ENCODE data around the gene PROX2. TPM values are rescaled to one million over a fixed set of nuclear protein-coding genes. Genes with fewer than 3 reads are reported as not detected.

The PROX2 gene
- total RNA-seq, 1 donor from 2014 or later, result not detected

DNA sequence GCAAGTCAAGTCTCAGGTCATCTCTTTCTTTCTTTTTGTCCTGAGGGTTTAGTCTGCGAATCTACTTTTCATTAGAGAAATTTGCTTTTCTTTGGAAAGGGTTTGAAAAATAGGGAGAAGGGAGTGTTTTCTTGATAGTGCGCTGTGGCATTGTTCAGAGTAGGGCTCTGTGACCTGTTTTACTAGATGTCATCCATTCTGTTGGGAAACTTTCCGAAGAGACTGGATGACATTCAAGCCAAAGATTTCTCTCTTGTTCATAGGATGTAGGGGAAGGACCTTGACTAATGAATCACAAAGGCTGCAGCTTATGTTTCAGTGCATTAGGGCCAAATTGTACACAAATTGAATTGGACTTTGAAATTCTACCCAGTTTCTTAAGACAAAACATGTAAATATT lies 20.5 kb upstream of the PROX2 start:
- Histone ChIP-seq H3K36me3 (peaks cover 92 to 100% of the 10 kb centered on the region in 2 donors), H3K4me3 (no peak overlapping the region), H3K27ac (no peak overlapping the region), H3K4me1 (no peaks in the 10 kb centered on the region), H3K9me3 (no peaks in the 10 kb centered on the region), H3K27me3 (no peaks in the 10 kb centered on the region)
- intact Hi-C loops (cut with DNase I), result no loop called here
- no peak for TF ChIP-seq CTCF (IDR thresholded peaks at IDR 0.05)
- no peak for DNase-seq (ENCODE audit: low spot score in 2 of 2)

GRCh38 chr14:74893614-74894091 lies 17.7 kb upstream of the PROX2 start:
- TF ChIP-seq CTCF (IDR thresholded peaks at IDR 0.05), result no peak
- H3K36me3 ChIP-seq, result peaks cover 79 to 94% of the 10 kb centered on the region in 2 donors
- H3K9me3 ChIP-seq, result no peaks in the 10 kb centered on the region
- no peak for DNase-seq (ENCODE audit: low spot score in 2 of 2)
- no peaks in the 10 kb centered on the region for H3K27me3 ChIP-seq
- no peak overlapping the region for H3K27ac ChIP-seq
- H3K4me1 ChIP-seq, result no peaks in the 10 kb centered on the region
- intact Hi-C loops (cut with DNase I), result no loop called here
- H3K4me3 ChIP-seq, result no peak overlapping the region

- no peak overlapping the region for H3K27ac ChIP-seq
- H3K4me3 ChIP-seq, result no peak overlapping the region
- DNase-seq (ENCODE audit: low spot score in 2 of 2), result peak in 1 of 2 donors; percentile 11
- H3K27me3 ChIP-seq, result no peaks in the 10 kb centered on the region
- H3K4me1 ChIP-seq, result peaks cover 0 to 2% of the 10 kb centered on the region in 2 donors
- intact Hi-C loops (cut with DNase I), result no loop called here
- no peaks in the 10 kb centered on the region for H3K9me3 ChIP-seq
- peaks cover 71 to 84% of the 10 kb centered on the region in 2 donors for H3K36me3 ChIP-seq
- TF ChIP-seq CTCF (IDR thresholded peaks at IDR 0.05), result no peak
Measured at GRCh38 chr14:74892745-74893144, 16.8 kb upstream of the PROX2 start.

DNA sequence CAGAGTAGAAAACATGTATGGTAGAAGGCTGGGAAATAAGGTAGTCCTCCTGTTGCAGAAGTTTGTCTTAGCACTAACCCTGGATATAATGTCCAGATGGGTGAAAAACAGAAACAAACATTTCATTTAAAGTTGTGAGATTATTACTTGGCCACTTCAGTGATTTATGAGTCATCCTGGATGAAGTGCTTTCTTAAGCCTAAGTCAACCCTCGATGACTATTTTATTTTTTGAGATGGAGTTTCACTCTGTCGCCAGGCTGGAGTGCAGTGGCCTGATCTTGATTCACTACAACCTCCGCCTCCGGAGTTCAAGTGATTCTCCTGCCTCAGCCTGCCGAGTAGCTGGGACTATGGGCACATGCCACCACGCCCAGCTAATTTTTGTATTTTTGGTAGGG lies 15.9 kb upstream of the PROX2 start:
- Histone ChIP-seq H3K36me3 (peaks cover 65 to 78% of the 10 kb centered on the region in 2 donors), H3K27me3 (no peaks in the 10 kb centered on the region), H3K27ac (no peak overlapping the region), H3K4me1 (peaks cover 0 to 4% of the 10 kb centered on the region in 2 donors), H3K4me3 (no peak overlapping the region), H3K9me3 (no peaks in the 10 kb centered on the region)
- intact Hi-C loops (cut with DNase I), result no loop called here
- no peak for TF ChIP-seq CTCF (IDR thresholded peaks at IDR 0.05)
- no peak for DNase-seq (ENCODE audit: low spot score in 2 of 2)

GRCh38 chr14:74890262-74890661 lies 14.3 kb upstream of the PROX2 start:
- Histone ChIP-seq H3K4me1 (peaks cover 0 to 17% of the 10 kb centered on the region in 2 donors), H3K36me3 (peaks cover 51 to 69% of the 10 kb centered on the region in 2 donors), H3K4me3 (no peak overlapping the region), H3K27me3 (no peaks in the 10 kb centered on the region), H3K9me3 (no peaks in the 10 kb centered on the region), H3K27ac (no peak overlapping the region)
- no peak for TF ChIP-seq CTCF (IDR thresholded peaks at IDR 0.05)
- no peak for DNase-seq (ENCODE audit: low spot score in 2 of 2)
- intact Hi-C loops (cut with DNase I), result no loop called here

Data from ascending aorta (tissue), 2 donors.